Left lobe of liver (tissue), 2 donors: Measurements from ENCODE around the gene GPHB5. TPM values are rescaled to one million over a fixed set of nuclear protein-coding genes. Genes with fewer than 3 reads are reported as not detected.
"Not testable (repeated sequence)": the region's sequence is repeated elsewhere in the genome, so short reads cannot be mapped to it uniquely, and the experiment has no call there.

Experiments
- ATAC-seq: fragments of 200-7000 bp; cut with Tn5 transposase; one replicate; pipeline ENCODE4 v1.9.1; 2020; ENCODE audit warnings: mild to moderate bottlenecking, moderate library complexity
- DNase-seq: peaks from one replicate; pipeline ENCODE4 v3.0.0-alpha.2; 2020; ENCODE audit warnings: low spot score
- total RNA-seq: library from RNA; stranded (reverse); gene quantifications from one replicate; pipeline ENCODE4 v1.2.1, GENCODE V29; 2021
- donor health status: DM: no; HTN: no; CAD: no; lungs with moderate emphysema.
- donor health status: DM: no; HTN: yes; CAD: no.

The GPHB5 gene
- not detected for total RNA-seq

DNA sequence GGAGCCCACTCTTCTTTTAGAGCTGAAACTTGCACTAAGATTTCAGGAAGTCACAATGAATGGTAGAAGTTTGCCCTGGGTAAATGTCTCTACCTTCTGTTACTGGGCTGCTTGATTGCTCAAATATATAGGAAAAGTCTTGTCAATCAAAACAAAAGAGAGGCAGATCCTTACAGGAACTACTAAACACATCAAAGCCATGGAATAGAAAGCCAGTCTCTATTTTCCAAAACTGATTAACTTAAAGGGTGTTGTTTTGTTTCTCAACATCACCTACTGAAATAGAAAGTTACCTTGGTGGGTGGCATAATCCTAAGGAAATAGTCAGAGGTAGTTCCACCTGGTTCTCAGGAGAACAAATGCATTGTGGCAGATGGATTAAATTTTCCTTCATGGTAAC, at the start of gene GPHB5:
TSS of gene GPHB5 (minus strand) at position 101 of the 400 bp plus-strand sequence. CDS start 1,086 bp downstream, outside the sequence.
- no peak for DNase-seq
- ATAC-seq: no peak

GRCh38 chr14:63367742-63368364, 49.1 kb upstream of the GPHB5 start:
- no peak for DNase-seq
- no peak for ATAC-seq

GRCh38 chr14:63362389-63362819, 43.7 kb upstream of the GPHB5 start:
- no peak for DNase-seq
- no peak for ATAC-seq

DNA sequence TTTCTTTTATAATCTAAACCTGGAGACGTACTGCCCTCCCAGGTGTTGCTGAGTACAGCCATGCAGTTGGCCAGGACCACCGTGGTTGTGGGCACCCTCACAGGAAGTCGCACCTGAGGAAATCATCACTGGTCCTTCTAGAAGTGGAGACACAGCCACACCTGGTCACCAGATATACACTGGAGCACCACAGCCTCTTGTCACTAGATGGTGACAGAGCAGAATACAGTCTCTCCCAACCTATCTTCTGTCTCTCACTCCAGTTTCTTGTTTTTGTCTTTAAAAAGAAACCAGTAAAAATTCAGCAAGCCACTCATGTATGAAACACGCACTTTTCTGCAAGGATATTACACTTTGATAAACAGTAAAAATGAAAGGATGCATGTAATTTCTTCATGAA, 43.1 kb upstream of the GPHB5 start:
- DNase-seq (no peak), ATAC-seq (peak; percentile 26)

DNA sequence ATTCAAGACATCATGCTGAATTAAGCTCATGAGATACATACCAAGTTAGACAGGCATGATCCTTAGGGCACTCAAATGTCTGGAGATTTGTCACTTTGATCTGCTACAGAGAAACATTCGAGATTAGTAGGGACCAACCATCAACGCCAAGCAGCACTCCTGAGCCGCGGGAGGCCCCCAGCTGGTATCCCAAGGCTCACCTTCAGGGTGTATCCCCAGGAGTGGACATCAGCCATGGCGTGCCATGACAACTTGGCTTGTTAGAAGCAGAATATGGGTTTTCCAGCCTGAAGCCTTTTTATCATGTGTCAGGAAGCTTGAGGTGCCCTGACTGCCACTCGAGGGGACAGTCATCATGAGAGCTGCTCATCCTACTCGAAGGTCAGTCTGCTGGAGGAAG, 39.1 kb upstream of the GPHB5 start:
- DNase-seq: no peak
- ATAC-seq: no peak

- no peak for DNase-seq
- no peak for ATAC-seq
Observed at GRCh38 chr14:63345826-63346225, 27.1 kb upstream of the GPHB5 start.

DNA sequence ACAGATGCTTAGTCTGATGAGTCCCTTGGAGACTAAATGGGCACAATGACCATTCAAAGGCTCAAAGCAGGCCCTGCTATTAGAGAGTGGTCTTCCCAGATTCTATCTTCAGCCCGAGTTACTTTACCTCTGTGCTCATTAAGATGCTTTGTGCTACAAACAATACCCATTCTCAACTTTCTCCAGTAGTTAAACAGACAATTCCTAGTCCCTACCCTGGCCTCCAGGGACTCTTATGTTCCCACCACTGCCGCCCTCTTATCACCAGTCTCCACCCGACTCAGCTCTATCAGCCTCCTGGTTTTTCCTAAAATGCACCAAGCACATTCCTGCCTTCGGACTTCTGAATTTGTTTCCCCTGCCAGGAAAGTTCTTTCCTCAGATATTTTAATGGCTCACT, 25.6 kb upstream of the GPHB5 start:
- DNase-seq: no peak
- ATAC-seq: no peak

DNA sequence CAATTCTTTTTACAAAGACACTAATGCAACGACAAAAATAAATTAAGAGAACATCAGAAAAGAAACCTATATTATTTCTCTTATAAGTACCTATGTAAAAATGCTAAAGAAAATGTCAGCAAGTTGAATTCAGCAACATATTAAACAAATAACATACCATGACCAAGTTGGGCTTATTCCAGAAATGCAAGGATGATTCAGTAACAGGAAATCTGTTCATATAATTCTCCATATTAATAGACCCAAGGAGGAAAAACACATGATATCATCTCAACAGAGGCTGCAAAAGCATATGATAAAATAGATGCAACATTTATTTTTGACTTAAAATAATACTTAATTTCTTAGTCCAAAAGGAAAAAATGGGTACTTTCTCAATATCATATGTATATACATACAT, 25.1 kb upstream of the GPHB5 start:
- no peak for ATAC-seq
- no peak for DNase-seq

DNA sequence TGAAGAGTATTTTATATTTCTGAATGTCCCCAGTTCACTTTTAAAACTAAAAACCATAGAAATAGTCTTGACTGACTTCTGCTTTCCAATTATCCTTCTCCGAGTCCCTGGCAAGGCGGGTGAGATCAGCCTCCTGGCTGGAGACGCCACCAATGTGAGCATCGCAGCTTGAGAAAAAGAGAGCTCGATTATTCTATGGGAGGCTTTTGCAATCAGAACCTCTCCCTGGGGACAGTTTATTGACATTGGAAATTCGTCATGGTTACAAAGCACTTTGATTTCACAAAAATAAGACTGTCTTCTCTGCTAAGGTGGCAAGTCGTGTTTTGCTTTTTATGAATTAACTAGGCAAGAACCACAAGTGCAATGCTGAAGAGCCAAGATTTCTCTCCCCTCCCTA, 23.6 kb upstream of the GPHB5 start:
- no peak for DNase-seq
- ATAC-seq: peak; percentile 31

GRCh38 chr14:63328787-63329737, 10.3 kb upstream of the GPHB5 start:
- ATAC-seq (no peak), DNase-seq (no peak)

DNA sequence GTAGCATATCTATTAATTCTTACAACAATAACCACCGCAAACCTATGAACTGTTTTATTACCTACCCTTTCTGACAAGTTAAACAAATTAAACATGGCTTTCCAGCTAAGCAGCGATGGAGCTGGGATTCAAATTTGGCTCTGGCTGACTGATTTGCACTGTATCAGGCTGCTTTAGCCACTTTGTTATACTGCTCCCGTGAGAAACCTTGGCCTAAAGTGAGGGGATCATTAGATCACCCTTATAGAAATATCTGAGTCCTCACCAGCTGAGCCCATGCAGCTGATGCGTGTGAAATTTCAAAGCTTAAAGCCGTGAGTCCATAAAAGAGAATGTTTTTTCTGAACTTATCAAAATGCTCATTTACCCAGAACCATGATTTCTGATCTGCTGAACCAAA, 8.1 kb upstream of the GPHB5 start:
- DNase-seq (no peak), ATAC-seq (no peak)

GRCh38 chr14:63322897-63323573, 4.3 kb upstream of the GPHB5 start:
- DNase-seq: no peak
- no peak for ATAC-seq

- ATAC-seq (no peak), DNase-seq (no peak)
Observed at GRCh38 chr14:63322472-63322871, 3.7 kb upstream of the GPHB5 start.

GRCh38 chr14:63308723-63309317, 9.9 kb downstream of the GPHB5 start:
- ATAC-seq (peak; percentile 45), DNase-seq (no peak)

DNA sequence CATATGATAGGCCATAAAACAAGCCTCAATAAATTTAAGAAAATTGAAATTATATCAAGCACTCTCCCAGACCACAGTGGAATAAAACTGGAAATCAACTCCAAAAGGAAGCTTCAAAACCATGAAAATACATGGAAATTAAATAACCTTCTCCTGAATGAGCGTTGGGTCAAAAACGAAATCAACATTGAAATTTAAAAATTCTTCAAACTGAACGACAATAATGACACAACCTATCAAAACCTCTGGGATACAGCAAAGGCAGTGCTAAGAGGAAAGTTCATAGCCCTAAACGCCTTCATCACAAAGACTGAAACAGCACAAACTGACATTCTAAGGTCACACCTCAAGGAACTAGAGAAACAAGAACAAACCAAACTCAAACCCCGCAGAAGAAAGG, 14.3 kb downstream of the GPHB5 start:
- not testable (repeated sequence) for ATAC-seq

GRCh38 chr14:63301891-63302534, 16.7 kb downstream of the GPHB5 start:
- DNase-seq (no peak), ATAC-seq (no peak)

More for the DNA sequence above, 14.3 kb downstream of the GPHB5 start:
- DNase-seq: not testable (repeated sequence)

GRCh38 chr14:63300854-63301253, 17.9 kb downstream of the GPHB5 start:
- no peak for DNase-seq
- ATAC-seq: no peak

DNA sequence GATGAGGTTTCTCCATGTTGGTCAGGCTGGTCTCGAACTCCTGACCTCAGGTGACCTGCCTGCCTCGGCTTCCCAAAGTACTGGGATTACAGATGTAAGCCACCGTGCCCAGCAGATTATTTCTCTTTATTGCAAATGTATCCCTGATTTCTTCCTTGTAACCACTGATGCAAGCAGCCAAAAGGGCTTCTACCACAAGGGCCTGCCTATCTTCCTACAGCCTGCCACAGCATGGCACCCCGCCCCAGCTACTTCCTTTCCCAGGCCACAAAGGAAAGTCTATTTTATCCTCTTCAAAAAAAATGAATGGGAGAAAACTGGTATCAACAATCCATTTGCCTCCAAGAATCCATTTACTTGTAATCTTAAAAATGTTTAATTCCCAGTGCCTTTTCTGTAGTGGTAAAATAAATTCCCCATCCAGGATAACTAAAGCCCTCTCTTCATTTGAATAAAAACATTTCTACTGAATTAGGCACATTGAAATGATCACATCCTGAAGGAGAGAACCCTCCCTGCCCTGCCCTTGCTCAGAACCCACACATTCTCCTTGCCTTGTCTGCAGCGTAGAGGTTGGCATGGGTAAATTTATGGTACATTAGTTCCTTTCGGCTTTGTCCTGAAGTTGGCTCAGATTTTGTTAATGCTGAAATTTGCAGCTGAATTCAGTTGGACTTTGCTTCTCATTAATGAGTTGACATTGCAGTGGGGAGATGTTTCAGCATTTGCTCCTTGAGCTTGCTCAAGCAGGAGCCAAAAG, 19.2 kb downstream of the GPHB5 start:
- ATAC-seq: no peak
- no peak for DNase-seq

DNA sequence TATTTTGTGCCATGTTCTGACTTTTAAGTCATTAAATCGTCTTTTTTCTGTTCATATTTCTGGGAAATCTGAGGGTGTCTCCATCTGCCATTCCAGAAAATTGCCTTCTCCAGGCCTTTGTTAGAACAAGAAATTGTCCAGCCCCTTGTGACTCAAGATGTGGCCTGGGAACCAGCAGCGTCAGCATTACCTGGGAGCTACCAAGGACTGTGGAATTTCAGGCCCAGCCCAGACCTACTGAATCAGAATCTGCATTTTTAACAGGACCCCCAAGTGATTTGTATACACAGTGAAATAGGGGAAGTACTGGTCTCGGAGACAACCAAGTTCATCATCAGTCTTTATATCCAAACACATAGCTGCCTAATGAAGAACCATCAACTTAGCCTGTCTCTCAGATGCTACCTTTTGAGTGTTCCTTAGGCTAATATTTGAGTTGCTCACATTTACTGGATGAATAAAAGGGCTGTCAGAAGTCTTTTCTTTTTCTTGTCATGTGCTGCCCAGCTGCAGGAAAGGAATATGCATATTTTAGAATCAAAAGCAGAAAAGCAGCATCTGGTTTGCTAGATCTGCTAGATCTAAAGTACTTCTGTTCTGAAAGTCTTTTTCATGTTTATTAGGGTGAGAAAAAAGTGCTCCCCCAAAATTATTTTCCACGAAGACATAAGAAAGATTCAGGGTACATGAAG, 21.2 kb downstream of the GPHB5 start:
- ATAC-seq: no peak
- no peak for DNase-seq
